HG03571 (cell line): Measurements from ENCODE around the gene NCOA1.
"Not testable (repeated sequence)": the region's sequence is repeated elsewhere in the genome, so short reads cannot be mapped to it uniquely, and the experiment has no call there.

Experiments
- ATAC-seq: cut with Tn5 transposase; IDR thresholded peaks from one replicate; pipeline ENCODE4 v1.9.1; 2021; ENCODE audit not compliant: unreplicated experiment

The NCOA1 gene

DNA sequence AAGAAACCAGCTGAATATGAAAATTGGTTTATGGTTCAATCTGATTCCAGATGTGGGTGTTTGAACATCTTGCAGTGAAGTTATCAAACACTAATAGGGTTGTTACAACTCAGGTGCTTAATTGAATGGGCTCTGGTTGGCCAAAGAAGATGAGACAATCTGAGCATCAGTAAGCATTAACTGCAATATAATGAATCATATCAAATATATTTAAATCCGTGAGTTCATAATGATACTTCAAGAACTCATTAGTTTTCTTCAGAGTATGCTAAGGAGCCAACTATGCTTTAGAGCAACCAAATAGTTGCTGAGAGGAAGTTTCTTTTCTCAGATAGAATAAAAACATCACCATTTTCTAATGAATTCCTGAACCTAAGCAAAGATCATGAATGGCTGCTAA lies 79.2 kb downstream of the NCOA1 start:
- no peak for ATAC-seq

- ATAC-seq = no peak
Measured at GRCh38 chr2:24571828-24572442, 80.9 kb downstream of the NCOA1 start.

- ATAC-seq = no peak
Measured at GRCh38 chr2:24576146-24576545, 85.1 kb downstream of the NCOA1 start.

- peak; percentile 45 for ATAC-seq
Measured at GRCh38 chr2:24576617-24577016, 85.6 kb downstream of the NCOA1 start.

- ATAC-seq = peak; percentile 66
Measured at GRCh38 chr2:24577481-24577880, 86.4 kb downstream of the NCOA1 start.

- ATAC-seq = no peak
Measured at GRCh38 chr2:24579053-24579803, 88.2 kb downstream of the NCOA1 start.

GRCh38 chr2:24580561-24580960 lies 89.5 kb downstream of the NCOA1 start:
- ATAC-seq = no peak

- ATAC-seq = not testable (repeated sequence)
Measured at GRCh38 chr2:24581971-24582370, 90.9 kb downstream of the NCOA1 start.

DNA sequence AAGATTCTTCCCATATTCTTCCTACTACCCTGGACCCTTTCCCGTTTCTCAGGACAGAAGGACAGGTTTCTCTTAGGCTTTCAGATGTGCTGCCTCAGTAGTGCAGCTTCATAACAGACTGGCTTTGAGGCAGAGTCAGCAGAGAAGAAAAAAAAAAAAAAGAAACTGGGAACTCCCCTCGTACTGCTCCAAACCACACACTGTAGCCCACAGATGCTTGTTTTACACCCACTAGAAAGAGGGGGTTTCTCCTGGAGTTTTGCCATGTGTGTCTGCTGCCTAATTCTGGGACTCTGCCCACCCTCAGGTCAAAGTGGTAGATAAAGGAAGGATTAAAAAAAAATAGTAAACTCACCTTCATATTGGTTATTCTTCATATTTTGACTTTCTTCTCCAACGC lies 95.9 kb downstream of the NCOA1 start:
- ATAC-seq = peak; percentile 48

- ATAC-seq = no peak
Measured at GRCh38 chr2:24588294-24588693, 97.2 kb downstream of the NCOA1 start.

- ATAC-seq = no peak
Measured at GRCh38 chr2:24592441-24593100, 101.5 kb downstream of the NCOA1 start.

GRCh38 chr2:24594283-24594682 lies 103.2 kb downstream of the NCOA1 start:
- no peak for ATAC-seq

- ATAC-seq = no peak
Measured at GRCh38 chr2:24597181-24597870, 106.3 kb downstream of the NCOA1 start.

DNA sequence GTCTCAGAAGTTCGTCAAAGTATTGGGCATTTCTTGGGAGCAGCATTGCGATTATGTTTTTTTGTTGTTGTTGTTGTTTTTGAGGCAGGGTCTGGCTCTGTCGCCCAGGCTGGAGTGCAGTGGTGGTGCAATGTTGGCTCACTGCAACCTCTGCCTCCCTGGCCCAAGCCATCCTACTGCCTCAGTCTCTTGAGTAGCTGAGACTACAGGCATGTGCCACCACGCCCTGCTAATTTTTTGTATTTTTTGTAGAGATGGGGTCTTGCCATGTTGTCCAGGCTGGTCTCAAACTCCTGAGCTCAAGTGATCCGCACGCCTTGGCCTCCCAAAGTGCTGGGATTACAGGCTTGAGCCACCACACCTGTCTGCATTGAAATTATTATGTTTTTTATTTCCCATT lies 109.1 kb downstream of the NCOA1 start:
- not testable (repeated sequence) for ATAC-seq

GRCh38 chr2:24611631-24612030 lies 120.6 kb downstream of the NCOA1 start:
- no peak for ATAC-seq

DNA sequence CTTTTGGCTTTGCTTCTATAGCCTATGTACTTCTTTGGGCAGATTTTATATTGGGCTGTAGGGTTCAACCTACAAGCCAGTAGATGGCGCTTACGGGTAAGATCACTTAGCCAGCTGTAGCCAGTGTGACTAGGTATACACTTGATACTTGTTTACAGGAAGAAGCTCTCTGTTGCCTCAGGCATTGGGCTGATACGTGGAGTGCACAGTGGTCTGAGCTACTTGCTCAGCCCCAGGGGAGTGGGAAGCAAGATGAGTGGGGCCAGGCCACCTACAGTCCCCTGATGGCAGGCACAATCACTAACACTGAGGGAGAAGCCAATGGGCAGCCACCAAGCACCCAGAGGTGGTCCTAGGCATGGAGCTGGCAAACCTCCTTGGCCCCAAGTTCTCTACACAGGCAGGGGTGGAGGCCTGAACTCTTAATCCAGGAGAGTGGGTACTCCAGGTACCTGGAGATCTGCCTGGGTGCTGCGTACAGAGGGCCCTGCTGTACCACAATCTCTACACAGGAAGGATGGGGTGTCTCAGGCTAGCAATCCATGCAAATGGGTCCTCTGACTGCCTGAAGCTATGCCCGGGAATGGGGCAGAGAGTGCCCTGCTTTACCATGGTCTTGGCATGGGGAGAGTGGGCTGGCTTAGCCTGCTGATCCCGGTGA lies 122.2 kb downstream of the NCOA1 start:
- ATAC-seq = no peak

DNA sequence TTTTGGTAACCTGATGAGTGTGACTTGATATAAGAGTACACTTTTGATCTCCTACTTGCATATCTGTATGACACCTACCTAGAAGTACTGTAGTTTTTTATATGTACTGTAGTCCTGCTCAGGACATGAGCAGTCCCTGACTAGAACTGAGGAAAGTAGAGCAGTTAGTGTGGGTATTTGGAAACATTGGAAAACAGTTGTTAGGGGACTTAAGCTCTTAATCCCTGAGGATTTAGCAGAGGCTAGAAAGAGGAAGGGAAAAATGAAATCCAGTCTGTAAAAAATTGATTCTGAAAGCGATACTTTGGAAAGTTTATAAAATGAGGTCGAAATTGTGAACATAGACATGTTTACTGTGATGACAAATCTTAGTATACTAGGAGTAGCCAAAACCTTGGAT lies 125.6 kb downstream of the NCOA1 start:
- no peak for ATAC-seq

DNA sequence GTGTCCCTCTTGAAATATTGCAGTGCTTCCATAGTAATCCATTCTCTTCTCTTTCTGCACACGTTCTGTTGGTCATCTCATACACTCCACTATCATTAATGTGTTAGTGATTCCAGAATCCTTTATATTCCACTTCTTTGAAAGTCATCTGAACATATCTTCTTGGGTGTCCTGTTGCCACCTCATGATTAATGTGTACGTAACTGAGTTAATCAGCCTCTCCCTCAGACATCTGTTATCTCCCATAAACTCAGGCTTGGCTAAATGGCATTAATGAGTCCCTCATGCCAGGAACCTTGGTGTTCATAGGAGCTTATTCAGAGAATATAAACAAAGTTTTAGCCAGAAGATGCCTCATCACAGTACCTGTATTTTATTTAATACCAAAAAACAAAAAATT lies 126.4 kb downstream of the NCOA1 start:
- ATAC-seq = no peak

DNA sequence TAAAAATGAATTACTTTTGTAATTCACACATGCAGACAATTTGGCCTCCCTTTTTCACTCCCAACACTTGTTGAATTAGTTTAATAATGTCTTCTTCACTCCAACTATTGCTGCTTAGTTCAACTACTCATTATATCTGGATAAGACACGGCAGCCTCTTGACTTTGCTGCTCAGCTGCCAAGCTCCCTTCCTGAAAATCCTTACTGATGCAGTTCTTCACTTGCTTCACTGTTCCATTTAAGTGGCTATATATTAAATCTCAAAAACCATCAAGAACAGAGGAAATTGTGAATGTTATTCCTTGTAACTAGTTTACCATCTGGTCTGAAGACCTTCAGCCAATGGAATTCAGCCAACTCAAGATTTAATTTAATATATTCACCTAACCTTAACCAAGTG lies 127.1 kb downstream of the NCOA1 start:
- no peak for ATAC-seq

DNA sequence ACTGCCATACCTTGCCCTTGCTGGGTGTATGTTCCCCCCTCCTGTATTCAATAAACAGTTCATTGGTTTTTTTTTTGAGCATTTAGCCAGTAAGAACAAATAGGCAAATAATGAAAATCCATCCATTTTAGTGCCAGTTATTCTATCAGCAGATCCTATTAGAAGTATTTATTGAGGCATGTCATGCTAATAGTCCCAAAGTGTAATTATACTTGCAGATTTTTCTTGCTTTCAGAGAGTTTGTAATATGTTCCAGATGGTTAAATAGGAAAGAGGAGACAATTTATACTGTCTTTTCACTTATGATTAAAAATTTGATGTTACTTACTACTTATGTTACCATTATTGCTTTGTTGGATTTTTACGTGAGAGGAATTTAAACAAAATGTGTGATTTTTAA lies 127.6 kb downstream of the NCOA1 start:
- ATAC-seq = no peak

DNA sequence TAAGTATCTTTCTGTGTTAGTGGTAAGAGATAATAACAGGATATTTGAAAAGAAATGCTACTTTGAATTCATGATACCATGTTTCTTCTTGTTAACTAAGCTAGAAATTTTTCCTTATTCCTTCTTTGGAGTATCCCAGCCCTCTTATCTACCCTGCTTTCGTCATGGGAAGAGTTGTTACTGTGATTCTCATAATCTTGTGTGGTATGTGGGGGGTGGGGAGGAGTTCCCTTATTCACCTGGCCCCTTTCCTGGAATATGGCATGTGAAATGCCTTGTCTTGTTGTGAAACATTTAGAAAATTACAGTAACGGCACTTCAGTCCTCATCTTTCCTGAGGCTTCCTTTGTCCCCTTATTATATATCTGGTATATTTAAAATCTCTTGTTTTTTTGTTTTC lies 129.9 kb downstream of the NCOA1 start:
- no peak for ATAC-seq
